Fibroblast of lung (primary cell): Measurements from ENCODE around the gene STPG2.

Experiments
- EZH2 ChIP-seq: IDR thresholded peaks from 2 replicates; pipeline ENCODE4 v1.5.1; 2012; ENCODE audit warnings: low read length, control low read depth, mild to moderate bottlenecking; ENCODE audit errors: missing control alignments
- TF ChIP-seq, protein P1 (sequence below), 2 donors: IDR thresholded peaks in 1 of 2; conservative IDR thresholded peaks in 1 of 2; 1 replicate in 1 of 2; 2 replicates in 1 of 2; pipeline ENCODE4 v1.5.1; 2011 to 2012; ENCODE audit warnings: low read length in 2 of 2, control low read depth in 1 of 2, inconsistent platforms in 1 of 2, low read depth in 1 of 2, mild to moderate bottlenecking in 1 of 2

DNA sequence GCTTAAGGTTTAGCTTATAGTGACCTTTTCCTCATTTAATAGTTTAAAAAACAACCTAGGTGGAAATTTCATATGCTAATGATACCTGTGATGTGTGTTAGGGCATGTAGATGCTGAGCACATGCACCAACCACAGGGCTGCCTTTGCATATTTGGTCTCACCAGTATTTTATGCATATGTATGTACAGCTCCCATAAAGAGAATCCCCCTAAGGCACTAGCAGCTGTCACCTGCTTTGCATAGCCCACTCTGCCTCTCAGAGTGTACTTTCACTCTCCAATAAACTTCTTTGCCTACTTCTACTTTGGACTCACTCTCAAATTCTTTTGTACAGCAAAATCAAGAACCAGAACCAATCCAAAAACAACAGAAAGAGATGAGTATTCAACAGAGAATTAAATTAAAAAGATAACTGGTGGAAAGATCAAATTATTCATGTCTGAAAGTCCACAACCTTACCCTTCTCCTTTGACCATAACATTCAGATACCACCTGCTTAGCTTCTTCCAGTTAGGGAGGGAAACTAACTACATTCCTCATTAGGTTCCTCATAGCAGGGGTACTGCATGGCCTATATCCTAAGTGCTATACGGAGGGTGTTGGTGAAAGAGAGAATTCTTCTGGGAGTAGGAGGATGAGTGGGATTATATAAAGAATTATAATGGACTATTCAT lies 250.5 kb downstream of the STPG2 start:
- TF ChIP-seq, protein P1, sequence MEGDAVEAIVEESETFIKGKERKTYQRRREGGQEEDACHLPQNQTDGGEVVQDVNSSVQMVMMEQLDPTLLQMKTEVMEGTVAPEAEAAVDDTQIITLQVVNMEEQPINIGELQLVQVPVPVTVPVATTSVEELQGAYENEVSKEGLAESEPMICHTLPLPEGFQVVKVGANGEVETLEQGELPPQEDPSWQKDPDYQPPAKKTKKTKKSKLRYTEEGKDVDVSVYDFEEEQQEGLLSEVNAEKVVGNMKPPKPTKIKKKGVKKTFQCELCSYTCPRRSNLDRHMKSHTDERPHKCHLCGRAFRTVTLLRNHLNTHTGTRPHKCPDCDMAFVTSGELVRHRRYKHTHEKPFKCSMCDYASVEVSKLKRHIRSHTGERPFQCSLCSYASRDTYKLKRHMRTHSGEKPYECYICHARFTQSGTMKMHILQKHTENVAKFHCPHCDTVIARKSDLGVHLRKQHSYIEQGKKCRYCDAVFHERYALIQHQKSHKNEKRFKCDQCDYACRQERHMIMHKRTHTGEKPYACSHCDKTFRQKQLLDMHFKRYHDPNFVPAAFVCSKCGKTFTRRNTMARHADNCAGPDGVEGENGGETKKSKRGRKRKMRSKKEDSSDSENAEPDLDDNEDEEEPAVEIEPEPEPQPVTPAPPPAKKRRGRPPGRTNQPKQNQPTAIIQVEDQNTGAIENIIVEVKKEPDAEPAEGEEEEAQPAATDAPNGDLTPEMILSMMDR (conservative IDR thresholded peaks at IDR 0.05 in 1 of 2, IDR thresholded peaks at IDR 0.05 in 1 of 2; ENCODE audit: low read depth in 1 of 2, low read length in 2 of 2): no peak
- TF ChIP-seq EZH2: no peak
